Stomach (tissue), 4 donors: ENCODE data around the gene SLC35G2.

Source experiments
- POLR2AphosphoS5 ChIP-seq, 3 donors: sonication (generic); formaldehyde crosslinking; IDR thresholded peaks; one replicate each; pipeline ENCODE4 v1.6.1; 2016; ENCODE audit warnings: antibody characterized with exemption in 3 of 3
- TF ChIP-seq, protein P1 (sequence below), 7 experiments: fragments of 450-650 bp in 4 of 7; fragments of 200-600 bp in 3 of 7; sonication (generic) in 3 of 7; IDR thresholded peaks; one replicate each; pipeline ENCODE4 v1.5.1; 2016 to 2019; ENCODE audit warnings: antibody characterized with exemption in 7 of 7, control low read depth in 2 of 7, mild to moderate bottlenecking in 1 of 7

DNA sequence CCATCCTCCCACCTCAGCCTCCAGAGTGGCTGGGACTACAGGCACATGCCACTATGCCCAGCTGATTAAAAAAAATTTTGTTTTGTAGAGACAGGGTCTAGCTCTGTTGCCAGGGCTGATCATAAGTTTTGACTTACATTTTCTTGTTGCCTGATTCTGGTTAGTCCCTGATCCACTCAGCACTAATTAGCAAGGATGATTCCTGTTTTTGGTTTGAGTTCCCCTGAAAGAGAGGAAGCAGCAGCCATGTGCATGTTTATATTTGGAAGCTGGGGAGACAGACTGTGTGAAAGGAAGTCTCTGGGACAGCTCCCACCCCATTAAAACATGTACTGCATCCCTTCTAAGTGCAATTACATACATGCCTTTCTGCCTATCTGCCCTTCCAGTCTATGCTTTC is 39.5 kb downstream of the SLC35G2 start:
- TF ChIP-seq, protein P1, sequence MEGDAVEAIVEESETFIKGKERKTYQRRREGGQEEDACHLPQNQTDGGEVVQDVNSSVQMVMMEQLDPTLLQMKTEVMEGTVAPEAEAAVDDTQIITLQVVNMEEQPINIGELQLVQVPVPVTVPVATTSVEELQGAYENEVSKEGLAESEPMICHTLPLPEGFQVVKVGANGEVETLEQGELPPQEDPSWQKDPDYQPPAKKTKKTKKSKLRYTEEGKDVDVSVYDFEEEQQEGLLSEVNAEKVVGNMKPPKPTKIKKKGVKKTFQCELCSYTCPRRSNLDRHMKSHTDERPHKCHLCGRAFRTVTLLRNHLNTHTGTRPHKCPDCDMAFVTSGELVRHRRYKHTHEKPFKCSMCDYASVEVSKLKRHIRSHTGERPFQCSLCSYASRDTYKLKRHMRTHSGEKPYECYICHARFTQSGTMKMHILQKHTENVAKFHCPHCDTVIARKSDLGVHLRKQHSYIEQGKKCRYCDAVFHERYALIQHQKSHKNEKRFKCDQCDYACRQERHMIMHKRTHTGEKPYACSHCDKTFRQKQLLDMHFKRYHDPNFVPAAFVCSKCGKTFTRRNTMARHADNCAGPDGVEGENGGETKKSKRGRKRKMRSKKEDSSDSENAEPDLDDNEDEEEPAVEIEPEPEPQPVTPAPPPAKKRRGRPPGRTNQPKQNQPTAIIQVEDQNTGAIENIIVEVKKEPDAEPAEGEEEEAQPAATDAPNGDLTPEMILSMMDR (IDR thresholded peaks at IDR 0.05) = no peak
- TF ChIP-seq POLR2AphosphoS5 (IDR thresholded peaks at IDR 0.05) = no peak
